Activated T-helper 9 cell treated with anti-CD3 and anti-CD28 coated beads, Interleukin-2, amount 50 U/mL, for 16 hours (primary cell): ENCODE results near the gene CFAP100.

Experiments
- DNase-seq: peaks from one replicate; pipeline ENCODE4 v3.0.0-alpha.2; 2020; ENCODE audit warnings: low read depth

CFAP100 gene

DNA sequence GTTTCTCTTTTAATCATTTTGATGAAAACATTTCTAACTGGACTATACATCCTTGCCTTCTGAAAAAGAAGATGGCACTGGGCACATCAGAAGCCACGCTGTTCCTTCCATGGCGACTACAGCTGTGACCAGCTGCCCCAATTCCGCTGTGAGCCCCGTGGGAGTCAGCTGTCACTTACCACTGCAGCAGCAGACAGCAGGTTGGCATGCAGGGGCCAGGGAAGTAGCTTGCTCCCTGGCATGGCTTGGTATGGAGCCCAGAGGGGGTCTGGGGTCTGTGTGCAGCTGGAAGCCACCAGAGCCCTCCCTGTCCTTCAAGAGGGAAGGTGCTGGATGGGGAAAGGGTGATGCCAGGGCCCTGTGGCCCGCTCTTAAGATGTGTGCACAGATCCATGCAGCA is 85.5 kb downstream of the CFAP100 start:
- no peak for DNase-seq

DNA sequence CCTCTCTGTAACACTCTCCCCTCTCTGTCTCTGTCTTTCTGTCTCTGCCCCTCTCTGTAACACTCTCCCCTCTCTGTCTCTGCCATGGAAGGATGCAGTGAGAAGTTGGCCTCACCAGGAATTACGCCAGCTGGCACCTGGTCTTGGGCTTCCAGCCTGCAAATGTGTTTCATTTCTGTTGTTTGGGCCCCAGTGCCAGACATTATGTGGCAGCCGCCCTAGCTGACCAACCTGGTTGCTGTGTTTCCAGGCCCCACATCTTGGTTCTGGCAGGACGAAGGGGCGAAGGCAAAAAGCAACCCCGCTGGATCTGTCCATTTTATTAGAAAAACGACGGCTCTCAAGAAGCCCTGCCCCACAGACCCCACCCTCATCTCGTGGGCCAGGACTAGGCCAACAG is 86.2 kb downstream of the CFAP100 start:
- no peak for DNase-seq

DNA sequence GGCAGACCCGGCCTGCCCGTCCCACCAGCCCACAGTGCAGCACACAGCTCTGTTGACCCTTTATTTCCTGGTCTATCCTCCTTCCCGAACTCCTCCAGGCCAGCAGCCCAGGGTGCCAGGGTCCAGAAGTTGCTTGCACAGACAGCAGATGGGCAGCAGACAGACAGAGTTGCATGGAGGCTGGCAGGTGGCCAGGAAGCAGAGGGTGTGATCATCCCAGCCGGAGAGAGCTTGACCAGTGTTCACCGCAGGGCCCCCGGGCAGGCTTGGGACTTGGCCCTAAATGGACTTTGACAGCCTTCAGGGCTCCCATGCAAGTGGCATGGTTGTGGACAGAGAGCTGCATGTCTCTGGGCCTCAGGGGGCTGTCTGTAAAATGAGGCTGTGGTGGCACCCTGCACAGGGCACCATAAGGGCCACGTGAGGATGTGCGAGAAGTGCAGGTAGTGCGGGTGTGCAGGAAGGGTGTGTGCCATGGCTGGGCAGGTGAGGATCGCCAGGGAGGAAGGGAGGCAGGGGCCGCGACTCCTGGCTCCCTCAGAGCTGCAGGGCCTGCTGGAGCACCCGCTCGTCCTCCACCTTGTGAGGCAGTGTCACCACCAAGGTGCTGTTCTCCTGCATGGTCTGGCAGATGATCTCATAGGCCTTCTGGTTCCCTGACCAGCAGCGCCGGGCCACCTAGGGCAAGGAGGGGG is 87.2 kb downstream of the CFAP100 start:
- no peak for DNase-seq

DNA sequence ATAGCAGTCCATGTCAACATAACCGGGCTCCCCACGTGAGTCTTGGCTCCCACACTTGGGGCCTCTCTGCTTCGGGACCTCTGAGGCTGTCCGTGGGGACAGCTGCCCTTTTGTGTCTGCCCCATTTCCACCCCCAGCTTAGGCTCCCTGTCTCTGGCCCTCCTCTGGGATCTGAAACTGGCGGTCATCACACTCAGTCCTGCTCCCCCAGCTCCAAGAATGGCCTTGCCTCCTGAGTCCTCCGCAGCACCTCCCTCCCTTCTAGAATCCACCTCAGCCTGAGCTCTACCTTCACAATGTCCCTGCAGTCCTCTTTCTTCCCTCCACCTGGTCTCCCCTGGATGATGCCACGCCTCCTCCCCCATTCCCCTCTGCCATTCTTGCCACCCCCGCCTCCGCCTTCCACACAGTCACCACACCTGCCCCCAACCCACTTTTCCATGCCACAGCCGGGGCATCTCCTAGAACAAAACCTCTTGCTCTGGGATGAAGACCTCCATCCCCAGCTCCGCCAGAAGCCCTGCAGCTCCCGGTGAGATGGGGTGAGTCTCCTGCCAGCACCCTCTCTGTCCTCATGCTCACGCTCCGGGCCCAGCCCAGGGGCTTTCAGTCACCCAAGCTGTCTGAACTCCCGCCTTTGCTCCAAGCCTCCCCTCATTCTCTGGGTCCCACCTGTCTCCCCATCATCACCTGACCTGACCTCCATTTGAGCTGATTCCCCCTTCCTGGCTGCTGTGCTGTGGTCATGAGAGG is 88.0 kb downstream of the CFAP100 start:
- no peak for DNase-seq

DNA sequence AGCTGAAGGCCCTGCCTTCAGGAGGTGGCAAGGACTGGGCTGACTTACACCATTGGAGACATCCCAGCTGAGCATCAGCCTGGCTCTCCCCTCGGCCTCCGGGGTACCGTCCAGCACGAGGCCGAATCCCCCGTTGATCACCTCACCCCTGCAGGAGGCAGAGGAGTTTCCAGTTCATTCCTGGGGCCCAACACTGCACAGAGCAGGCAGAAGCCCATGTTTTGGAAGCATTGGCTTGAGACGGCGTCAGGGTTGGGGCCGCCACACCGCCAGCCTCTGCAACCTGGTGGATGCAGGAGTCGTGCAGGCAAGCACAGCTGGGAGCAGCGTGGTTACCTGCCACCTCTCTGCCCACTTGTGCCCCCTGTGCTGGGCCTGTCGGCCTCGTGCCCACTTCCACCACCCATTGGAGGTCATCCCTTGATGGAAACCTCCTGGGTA is 88.6 kb downstream of the CFAP100 start:
- no peak for DNase-seq

DNA sequence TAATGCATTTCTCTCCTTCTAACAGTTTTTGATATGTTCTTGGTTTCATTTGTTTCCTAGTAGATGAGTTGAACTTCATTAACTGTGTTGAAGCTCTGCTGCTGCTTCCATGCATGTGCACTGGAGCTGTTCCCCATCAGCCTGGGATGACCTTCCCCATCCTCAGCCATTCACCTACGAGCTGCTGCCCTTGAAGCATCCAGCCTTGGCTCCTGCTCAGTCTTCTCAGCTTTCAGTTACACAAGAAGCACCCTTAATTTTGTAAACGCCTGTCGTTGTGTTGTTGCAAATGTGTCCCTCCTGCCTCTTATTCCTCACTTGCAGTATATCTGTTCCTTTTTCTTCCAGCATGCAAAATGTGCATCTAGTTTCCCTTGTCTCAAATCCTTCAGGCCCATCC is 89.4 kb downstream of the CFAP100 start:
- DNase-seq: no peak

DNA sequence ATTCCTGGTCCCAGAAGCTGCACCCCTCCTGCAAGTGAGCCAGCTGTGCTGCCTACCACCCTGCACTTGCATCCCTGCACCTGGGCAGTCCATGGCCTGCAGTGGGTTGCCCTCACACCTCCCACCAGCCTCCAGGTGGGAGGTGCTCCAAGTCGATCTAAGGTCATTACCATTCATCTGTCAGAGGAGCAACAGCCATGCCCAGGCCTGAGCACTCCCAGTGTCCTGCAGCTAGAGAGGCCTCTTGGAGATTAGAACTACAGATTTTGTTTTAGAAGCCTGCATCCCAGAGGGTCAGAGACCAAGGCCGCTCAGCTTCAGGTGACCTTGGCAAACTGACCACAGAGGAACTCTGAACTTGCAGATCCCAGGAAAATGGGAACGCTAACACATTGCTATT is 90.0 kb downstream of the CFAP100 start:
- DNase-seq: no peak

DNA sequence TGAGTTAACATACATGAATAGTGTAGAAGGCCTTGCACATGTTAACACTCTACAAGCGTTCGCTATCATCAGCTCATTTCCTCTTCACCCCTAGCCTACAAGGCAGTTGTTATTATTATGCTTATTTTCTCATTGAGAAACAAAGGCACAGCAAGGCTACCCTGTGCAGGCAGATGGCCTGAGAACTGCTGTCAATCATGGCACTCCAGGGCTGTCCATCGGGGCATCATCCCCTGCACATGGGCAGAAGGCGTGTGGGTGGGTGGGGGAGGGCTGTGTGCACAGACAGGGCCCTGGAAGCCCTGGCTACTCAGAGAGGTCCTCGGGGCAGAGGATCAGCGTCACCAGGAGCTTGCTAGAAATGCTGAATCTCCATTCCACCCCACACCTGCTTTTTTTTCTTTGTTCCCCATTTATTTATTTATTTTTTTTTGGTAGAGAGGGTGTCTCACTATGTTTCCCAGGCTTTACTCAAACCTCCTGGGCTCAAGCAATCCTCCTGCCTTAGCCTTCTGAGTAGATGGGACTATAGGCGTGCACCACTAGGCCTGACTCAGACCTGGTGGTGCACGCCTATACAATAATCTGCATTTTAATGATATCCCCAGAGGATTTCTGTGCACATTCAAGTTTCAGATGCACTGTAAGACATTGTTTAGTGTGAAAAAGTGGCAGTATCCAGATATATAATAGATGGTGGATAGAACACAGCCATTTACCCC is 90.6 kb downstream of the CFAP100 start:
- DNase-seq: no peak

DNA sequence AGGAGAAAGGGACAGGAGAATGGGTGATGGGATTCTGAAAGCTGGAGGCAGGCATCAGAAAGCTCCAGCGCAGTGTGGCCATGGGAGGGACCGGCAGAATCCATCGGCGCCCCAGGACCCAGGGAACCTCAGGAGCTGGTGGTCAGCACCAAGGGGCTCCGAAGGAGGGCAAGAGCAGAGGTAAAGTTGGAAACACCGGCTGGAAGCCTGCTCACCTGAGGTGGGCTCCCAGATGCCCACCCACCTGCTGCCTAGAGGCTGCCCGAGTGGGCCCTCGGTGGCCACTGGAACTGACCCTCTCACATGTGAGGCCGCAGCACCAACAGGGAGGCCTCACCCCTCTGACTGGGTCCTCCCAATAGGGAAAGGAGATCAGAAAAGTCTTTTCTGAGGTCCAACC is 91.2 kb downstream of the CFAP100 start:
- DNase-seq: no peak
